ENCODE results near the gene SP3. TPM values are rescaled to one million over a fixed set of nuclear protein-coding genes. Genes with fewer than 3 reads are reported as not detected.

The SP3 gene
- polyA plus RNA-seq, 2 donors, result 11.9 to 17.7 TPM

GRCh38 chr2:173986805-173987204, 21.6 kb upstream of the SP3 start:
- 35 to 50% methylated on average over 2 of the region's 2 CpGs for WGBS, 2 donors
- Histone ChIP-seq H3K27me3 (ENCODE audit: control insufficient read depth in 1 of 2, insufficient read depth in 2 of 2, low read length in 2 of 2) (no peaks in the 10 kb centered on the region), H3K4me1 (ENCODE audit: control insufficient read depth in 2 of 2, insufficient read depth in 2 of 2, low read length in 1 of 2) (peaks cover 0 to 13% of the 10 kb centered on the region in 2 donors), H3K36me3 (ENCODE audit: control insufficient read depth in 2 of 2, insufficient read depth in 2 of 2, low read length in 1 of 2) (no peaks in the 10 kb centered on the region), H3K4me3 (ENCODE audit: low read depth in 1 of 2, low read length in 2 of 2) (no peak overlapping the region), H3K27ac (ENCODE audit: low read depth in 2 of 2, low read length in 1 of 2) (peak overlapping the region in 1 of 2 donors; percentile 38), H3K9me3 (ENCODE audit: control insufficient read depth in 2 of 2, insufficient read depth in 1 of 2, low read depth in 1 of 2, low read length in 1 of 2) (no peaks in the 10 kb centered on the region)

GRCh38 chr2:173985605-173985992, 20.4 kb upstream of the SP3 start:
- peaks cover 0 to 5% of the 10 kb centered on the region in 2 donors for H3K4me1 ChIP-seq (ENCODE audit: control insufficient read depth in 2 of 2, insufficient read depth in 2 of 2, low read length in 1 of 2)

GRCh38 chr2:173984866-173985604, 19.9 kb upstream of the SP3 start:
- 42 to 43% methylated on average over 9 of the region's 9 CpGs for WGBS, 2 donors
- Histone ChIP-seq H3K9me3 (ENCODE audit: control insufficient read depth in 2 of 2, insufficient read depth in 1 of 2, low read depth in 1 of 2, low read length in 1 of 2) (no peaks in the 10 kb centered on the region), H3K36me3 (ENCODE audit: control insufficient read depth in 2 of 2, insufficient read depth in 2 of 2, low read length in 1 of 2) (no peaks in the 10 kb centered on the region), H3K27me3 (ENCODE audit: control insufficient read depth in 1 of 2, insufficient read depth in 2 of 2, low read length in 2 of 2) (no peaks in the 10 kb centered on the region), H3K4me1 (ENCODE audit: control insufficient read depth in 2 of 2, insufficient read depth in 2 of 2, low read length in 1 of 2) (peaks cover 0 to 5% of the 10 kb centered on the region in 2 donors), H3K27ac (ENCODE audit: low read depth in 2 of 2, low read length in 1 of 2) (peak overlapping the region in 1 of 2 donors; percentile 31), H3K4me3 (ENCODE audit: low read depth in 1 of 2, low read length in 2 of 2) (no peak overlapping the region)

More at GRCh38 chr2:173985605-173985992, 20.4 kb upstream of the SP3 start:
- no peaks in the 10 kb centered on the region for H3K36me3 ChIP-seq (ENCODE audit: control insufficient read depth in 2 of 2, insufficient read depth in 2 of 2, low read length in 1 of 2)
- no peak overlapping the region for H3K4me3 ChIP-seq (ENCODE audit: low read depth in 1 of 2, low read length in 2 of 2)
- WGBS, 2 donors, result 21 to 34% methylated on average over 1 of the region's 1 CpG
- peak overlapping the region in 1 of 2 donors; percentile 2 for H3K27ac ChIP-seq (ENCODE audit: low read depth in 2 of 2, low read length in 1 of 2)
- no peaks in the 10 kb centered on the region for H3K27me3 ChIP-seq (ENCODE audit: control insufficient read depth in 1 of 2, insufficient read depth in 2 of 2, low read length in 2 of 2)
- H3K9me3 ChIP-seq (ENCODE audit: control insufficient read depth in 2 of 2, insufficient read depth in 1 of 2, low read depth in 1 of 2, low read length in 1 of 2), result no peaks in the 10 kb centered on the region

GRCh38 chr2:173983391-173983871, 18.3 kb upstream of the SP3 start:
- Histone ChIP-seq H3K4me1 (ENCODE audit: control insufficient read depth in 2 of 2, insufficient read depth in 2 of 2, low read length in 1 of 2) (peaks cover 0 to 5% of the 10 kb centered on the region in 2 donors), H3K27ac (ENCODE audit: low read depth in 2 of 2, low read length in 1 of 2) (peak overlapping the region; percentile 22 to 38), H3K36me3 (ENCODE audit: control insufficient read depth in 2 of 2, insufficient read depth in 2 of 2, low read length in 1 of 2) (no peaks in the 10 kb centered on the region), H3K4me3 (ENCODE audit: low read depth in 1 of 2, low read length in 2 of 2) (no peak overlapping the region), H3K9me3 (ENCODE audit: control insufficient read depth in 2 of 2, insufficient read depth in 1 of 2, low read depth in 1 of 2, low read length in 1 of 2) (no peaks in the 10 kb centered on the region), H3K27me3 (ENCODE audit: control insufficient read depth in 1 of 2, insufficient read depth in 2 of 2, low read length in 2 of 2) (no peaks in the 10 kb centered on the region)
- WGBS, 2 donors, result 33 to 50% methylated on average over 3 of the region's 3 CpGs

- Histone ChIP-seq H3K27me3 (ENCODE audit: control insufficient read depth in 1 of 2, insufficient read depth in 2 of 2, low read length in 2 of 2) (no peaks in the 10 kb centered on the region), H3K4me1 (ENCODE audit: control insufficient read depth in 2 of 2, insufficient read depth in 2 of 2, low read length in 1 of 2) (peaks cover 0 to 5% of the 10 kb centered on the region in 2 donors), H3K36me3 (ENCODE audit: control insufficient read depth in 2 of 2, insufficient read depth in 2 of 2, low read length in 1 of 2) (no peaks in the 10 kb centered on the region), H3K27ac (ENCODE audit: low read depth in 2 of 2, low read length in 1 of 2) (no peak overlapping the region), H3K9me3 (ENCODE audit: control insufficient read depth in 2 of 2, insufficient read depth in 1 of 2, low read depth in 1 of 2, low read length in 1 of 2) (no peaks in the 10 kb centered on the region), H3K4me3 (ENCODE audit: low read depth in 1 of 2, low read length in 2 of 2) (no peak overlapping the region)
- WGBS, 2 donors, result 19 to 36% methylated on average over 3 of the region's 3 CpGs
Observed at GRCh38 chr2:173982918-173983317, 17.7 kb upstream of the SP3 start.

GRCh38 chr2:173982182-173982714, 17.1 kb upstream of the SP3 start:
- H3K36me3 ChIP-seq (ENCODE audit: control insufficient read depth in 2 of 2, insufficient read depth in 2 of 2, low read length in 1 of 2), result no peaks in the 10 kb centered on the region
- no peak overlapping the region for H3K4me3 ChIP-seq (ENCODE audit: low read depth in 1 of 2, low read length in 2 of 2)
- 71 to 75% methylated on average over 2 of the region's 2 CpGs for WGBS, 2 donors
- H3K27ac ChIP-seq (ENCODE audit: low read depth in 2 of 2, low read length in 1 of 2), result no peak overlapping the region
- H3K9me3 ChIP-seq (ENCODE audit: control insufficient read depth in 2 of 2, insufficient read depth in 1 of 2, low read depth in 1 of 2, low read length in 1 of 2), result no peaks in the 10 kb centered on the region
- peaks cover 0 to 5% of the 10 kb centered on the region in 2 donors for H3K4me1 ChIP-seq (ENCODE audit: control insufficient read depth in 2 of 2, insufficient read depth in 2 of 2, low read length in 1 of 2)
- H3K27me3 ChIP-seq (ENCODE audit: control insufficient read depth in 1 of 2, insufficient read depth in 2 of 2, low read length in 2 of 2), result no peaks in the 10 kb centered on the region

- H3K4me3 ChIP-seq (ENCODE audit: low read depth in 1 of 2, low read length in 2 of 2), result no peak overlapping the region
- no peaks in the 10 kb centered on the region for H3K9me3 ChIP-seq (ENCODE audit: control insufficient read depth in 2 of 2, insufficient read depth in 1 of 2, low read depth in 1 of 2, low read length in 1 of 2)
- 88 to 90% methylated on average over 2 of the region's 2 CpGs for WGBS, 2 donors
- no peaks in the 10 kb centered on the region for H3K36me3 ChIP-seq (ENCODE audit: control insufficient read depth in 2 of 2, insufficient read depth in 2 of 2, low read length in 1 of 2)
- H3K4me1 ChIP-seq (ENCODE audit: control insufficient read depth in 2 of 2, insufficient read depth in 2 of 2, low read length in 1 of 2), result peaks cover 0 to 5% of the 10 kb centered on the region in 2 donors
- H3K27me3 ChIP-seq (ENCODE audit: control insufficient read depth in 1 of 2, insufficient read depth in 2 of 2, low read length in 2 of 2), result no peaks in the 10 kb centered on the region
- no peak overlapping the region for H3K27ac ChIP-seq (ENCODE audit: low read depth in 2 of 2, low read length in 1 of 2)
Observed at GRCh38 chr2:173981520-173981919, 16.3 kb upstream of the SP3 start.

DNA sequence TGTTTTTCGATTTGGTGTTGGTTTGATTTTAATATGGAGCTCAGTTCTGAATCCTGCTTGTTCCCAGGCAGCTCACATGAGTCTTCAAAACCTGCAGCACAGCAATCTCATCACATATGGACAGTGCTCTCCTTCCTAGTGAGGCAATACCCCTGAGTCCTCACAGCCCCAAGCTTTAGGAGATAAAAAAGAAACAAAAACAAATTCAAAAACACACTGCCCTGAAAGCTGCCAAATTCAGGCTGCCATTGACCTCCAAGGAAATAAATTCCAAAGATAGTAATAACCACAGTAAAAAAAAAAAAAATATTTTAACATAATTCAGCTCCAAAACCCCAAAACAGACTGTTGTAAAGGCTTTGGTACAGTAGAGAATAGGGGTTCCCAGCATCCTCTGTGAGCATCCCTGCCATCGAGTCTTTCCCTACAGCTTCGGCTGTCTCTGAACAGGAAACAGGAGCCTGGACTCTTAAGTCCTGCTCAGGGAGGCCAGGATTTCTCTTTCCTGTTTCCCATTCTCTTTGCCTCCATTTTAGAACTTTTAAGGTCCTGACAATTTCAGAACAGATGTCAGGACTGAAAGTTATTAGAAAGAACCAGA, 14.7 kb upstream of the SP3 start:
- Histone ChIP-seq H3K27me3 (ENCODE audit: control insufficient read depth in 1 of 2, insufficient read depth in 2 of 2, low read length in 2 of 2) (no peaks in the 10 kb centered on the region), H3K27ac (ENCODE audit: low read depth in 2 of 2, low read length in 1 of 2) (no peak overlapping the region), H3K4me1 (ENCODE audit: control insufficient read depth in 2 of 2, insufficient read depth in 2 of 2, low read length in 1 of 2) (peaks cover 0 to 5% of the 10 kb centered on the region in 2 donors), H3K9me3 (ENCODE audit: control insufficient read depth in 2 of 2, insufficient read depth in 1 of 2, low read depth in 1 of 2, low read length in 1 of 2) (no peaks in the 10 kb centered on the region), H3K4me3 (ENCODE audit: low read depth in 1 of 2, low read length in 2 of 2) (no peak overlapping the region), H3K36me3 (ENCODE audit: control insufficient read depth in 2 of 2, insufficient read depth in 2 of 2, low read length in 1 of 2) (no peaks in the 10 kb centered on the region)
- 79 to 82% methylated on average over 3 of the region's 3 CpGs for WGBS, 2 donors

DNA sequence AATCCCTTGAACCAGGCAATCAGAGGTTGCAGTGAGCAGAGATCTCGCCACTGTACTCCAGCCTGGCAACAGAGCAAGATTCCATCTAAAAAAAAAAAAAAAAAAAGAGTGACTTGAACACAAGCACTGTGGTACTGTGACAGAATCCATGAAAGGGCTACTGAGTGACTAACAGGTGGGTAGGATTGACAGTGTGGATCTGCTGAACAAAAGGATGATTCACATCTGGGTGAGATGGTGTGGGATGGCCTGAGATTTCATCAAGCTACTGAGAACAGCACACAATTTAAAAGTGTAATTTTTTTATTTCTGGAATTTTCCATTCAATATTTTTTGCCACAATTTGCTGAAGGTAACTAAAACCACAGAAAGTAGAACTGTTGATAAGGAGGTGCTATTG, 13.3 kb upstream of the SP3 start:
- Histone ChIP-seq H3K9me3 (ENCODE audit: control insufficient read depth in 2 of 2, insufficient read depth in 1 of 2, low read depth in 1 of 2, low read length in 1 of 2) (no peaks in the 10 kb centered on the region), H3K4me1 (ENCODE audit: control insufficient read depth in 2 of 2, insufficient read depth in 2 of 2, low read length in 1 of 2) (peaks cover 0 to 4% of the 10 kb centered on the region in 2 donors), H3K27me3 (ENCODE audit: control insufficient read depth in 1 of 2, insufficient read depth in 2 of 2, low read length in 2 of 2) (no peaks in the 10 kb centered on the region), H3K4me3 (ENCODE audit: low read depth in 1 of 2, low read length in 2 of 2) (no peak overlapping the region), H3K27ac (ENCODE audit: low read depth in 2 of 2, low read length in 1 of 2) (no peak overlapping the region), H3K36me3 (ENCODE audit: control insufficient read depth in 2 of 2, insufficient read depth in 2 of 2, low read length in 1 of 2) (no peaks in the 10 kb centered on the region)
- 90 to 92% methylated on average over 1 of the region's 1 CpG for WGBS, 2 donors

Measured in esophagus (tissue), 2 donors.